CD4-positive, alpha-beta T cell (primary cell): ENCODE results near the gene SNTG2. TPM values are rescaled to one million over a fixed set of nuclear protein-coding genes. Genes with fewer than 3 reads are reported as not detected.

Experiments used
- ATAC-seq: fragments of 200-7000 bp; cut with Tn5 transposase; one replicate; pipeline ENCODE4 v1.10.0; 2022; ENCODE audit warnings: mild to moderate bottlenecking; ENCODE audit not compliant: poor library complexity
- CTCF ChIA-PET: fragments of 350-600 bp; sonication (Branson Sonifier 250); formaldehyde crosslinking; loops from one replicate; lab custom pipeline; 2021; ENCODE audit warnings: antibody characterized with exemption, inconsistent platforms; lab: Charles Lee
- POLR2A ChIA-PET: fragments of 350-600 bp; sonication (Branson Sonifier 250); formaldehyde crosslinking; loops from one replicate; lab custom pipeline; 2021; ENCODE audit warnings: antibody characterized with exemption, inconsistent platforms; lab: Charles Lee
- DNase-seq, 14 experiments: peaks; one replicate each; pipeline ENCODE4 v3.0.0-alpha.2; 2013 to 2020; ENCODE audit warnings: mixed read lengths in 2 of 14
- H3K27ac ChIP-seq, 2 donors: one replicate each; pipeline versions ENCODE4 v1.5.1 to v1.7.0; 2013; ENCODE audit warnings: low read length in 2 of 2, low read depth in 1 of 2, mild to moderate bottlenecking in 1 of 2
- H3K27me3 ChIP-seq, 2 experiments: 1 replicate in 1 of 2; 2 replicates in 1 of 2; pipeline versions ENCODE4 v1.6.1 to v1.7.0; 2013; ENCODE audit warnings: low read length in 2 of 2, control low read depth in 1 of 2, mild to moderate bottlenecking in 1 of 2, moderate library complexity in 1 of 2; ENCODE audit not compliant: insufficient read depth in 2 of 2, control insufficient read depth in 1 of 2
- H3K36me3 ChIP-seq: one replicate; pipeline ENCODE4 v1.6.1; 2013; ENCODE audit warnings: low read length, control low read depth; ENCODE audit not compliant: insufficient read depth
- H3K4me1 ChIP-seq: one replicate; pipeline ENCODE4 v1.6.1; 2013; ENCODE audit warnings: low read length, control low read depth; ENCODE audit not compliant: insufficient read depth
- H3K4me3 ChIP-seq: one replicate; pipeline ENCODE4 v1.5.1; 2013; ENCODE audit warnings: mild to moderate bottlenecking, low read length, moderate library complexity
- H3K9me3 ChIP-seq, 2 experiments: 1 replicate in 1 of 2; 2 replicates in 1 of 2; pipeline versions ENCODE4 v1.6.1 to v1.7.0; 2013; ENCODE audit warnings: low read length in 2 of 2, mild to moderate bottlenecking in 2 of 2, control low read depth in 1 of 2, moderate library complexity in 1 of 2; ENCODE audit not compliant: control insufficient read depth in 1 of 2, insufficient read depth in 1 of 2
- H3K27ac Mint-ChIP-seq: one replicate; pipeline ENCODE4 v1.8.0; 2020; ENCODE audit warnings: mixed read lengths
- H3K27me3 Mint-ChIP-seq: one replicate; pipeline ENCODE4 v1.8.0; 2021; ENCODE audit warnings: mixed read lengths
- H3K36me3 Mint-ChIP-seq: one replicate; pipeline ENCODE4 v1.8.0; 2021; ENCODE audit warnings: low read depth, mixed read lengths
- H3K4me1 Mint-ChIP-seq: one replicate; pipeline ENCODE4 v1.8.0; 2021; ENCODE audit warnings: low read depth, mixed read lengths
- H3K4me3 Mint-ChIP-seq: one replicate; pipeline ENCODE4 v1.8.0; 2020; ENCODE audit warnings: mild to moderate bottlenecking, mixed read lengths
- H3K9me3 Mint-ChIP-seq: one replicate; pipeline ENCODE4 v1.8.0; 2020; ENCODE audit warnings: mixed read lengths
- CTCF ChIP-seq: fragments of 200-600 bp; IDR thresholded peaks from one replicate; pipeline ENCODE4 v1.8.0; 2022; ENCODE audit warnings: antibody characterized with exemption, mild to moderate bottlenecking
- intact Hi-C, 2 experiments: fragments of 100-400 bp; cut with DNase I in 1 of 2; cut with micrococcal nuclease in 1 of 2; formaldehyde crosslinking; loops; one replicate each; pipeline versions ENCODE4 v1.15.1 to v1.9.0; 2023 to 2025; cut with DNase I, micrococcal nuclease
- total RNA-seq, 174 experiments: library from RNA in 2 of 174; stranded (reverse) in 2 of 174; gene quantifications; one replicate each; pipeline ENCODE4 v1.2.3 and lab custom pipeline; 2021 to 2026

Gene SNTG2
- total RNA-seq, 2 experiments from 2014 or later = 1.1 to 1.5 TPM

- Mint-ChIP-seq H3K9me3 (peaks cover 4% of the 10 kb centered on the region), H3K27me3 (peaks cover 23% of the 10 kb centered on the region), H3K4me3 (no peak overlapping the region), H3K27ac (no peak overlapping the region), H3K36me3 (no peaks in the 10 kb centered on the region), H3K4me1 (no peaks in the 10 kb centered on the region)
- intact Hi-C loops = no loop called here
- Histone ChIP-seq H3K27ac (no peak overlapping the region), H3K36me3 (no peaks in the 10 kb centered on the region), H3K9me3 (peaks cover 0 to 3% of the 10 kb centered on the region in 2 experiments), H3K27me3 (peaks cover 0 to 2% of the 10 kb centered on the region in 2 experiments), H3K4me1 (no peaks in the 10 kb centered on the region), H3K4me3 (no peak overlapping the region)
- no peak for DNase-seq
- ChIA-PET POLR2A (no interaction called here), CTCF (no interaction called here)
- ATAC-seq = no peak
- TF ChIP-seq CTCF = no peak
Observed at GRCh38 chr2:1053786-1054185, 103.1 kb downstream of the SNTG2 start.

GRCh38 chr2:1054399-1054798 lies 103.8 kb downstream of the SNTG2 start:
- TF ChIP-seq CTCF = no peak
- H3K4me1 Mint-ChIP-seq = no peaks in the 10 kb centered on the region
- no peak overlapping the region for H3K27ac ChIP-seq
- H3K4me1 ChIP-seq = no peaks in the 10 kb centered on the region
- ChIA-PET POLR2A (no interaction called here), CTCF (no interaction called here)
- intact Hi-C loops = no loop called here
- no peak overlapping the region for H3K4me3 Mint-ChIP-seq
- H3K27ac Mint-ChIP-seq = no peak overlapping the region
- peaks cover 0 to 3% of the 10 kb centered on the region in 2 experiments for H3K9me3 ChIP-seq
- no peaks in the 10 kb centered on the region for H3K36me3 ChIP-seq
- peaks cover 18% of the 10 kb centered on the region for H3K27me3 Mint-ChIP-seq
- no peak overlapping the region for H3K4me3 ChIP-seq
- peaks cover 0 to 2% of the 10 kb centered on the region in 2 experiments for H3K27me3 ChIP-seq
- ATAC-seq (no peak), DNase-seq (no peak)
- H3K9me3 Mint-ChIP-seq = no peaks in the 10 kb centered on the region
- H3K36me3 Mint-ChIP-seq = no peaks in the 10 kb centered on the region

- no peak overlapping the region for H3K27ac ChIP-seq
- intact Hi-C loops = no loop called here
- H3K27me3 Mint-ChIP-seq = peaks cover 12% of the 10 kb centered on the region
- TF ChIP-seq CTCF = no peak
- no peaks in the 10 kb centered on the region for H3K36me3 Mint-ChIP-seq
- H3K9me3 ChIP-seq = peaks cover 0 to 3% of the 10 kb centered on the region in 2 experiments
- no peak overlapping the region for H3K4me3 ChIP-seq
- no peaks in the 10 kb centered on the region for H3K36me3 ChIP-seq
- no peak overlapping the region for H3K27ac Mint-ChIP-seq
- POLR2A ChIA-PET = no interaction called here
- no peaks in the 10 kb centered on the region for H3K4me1 Mint-ChIP-seq
- ATAC-seq (no peak), DNase-seq (no peak)
- no peaks in the 10 kb centered on the region for H3K9me3 Mint-ChIP-seq
- no peak overlapping the region for H3K4me3 Mint-ChIP-seq
- CTCF ChIA-PET = no interaction called here
- no peaks in the 10 kb centered on the region for H3K4me1 ChIP-seq
- H3K27me3 ChIP-seq = peaks cover 0 to 2% of the 10 kb centered on the region in 2 experiments
Observed at GRCh38 chr2:1055014-1055595, 104.5 kb downstream of the SNTG2 start.
